Psoas muscle (tissue), 8 donors: ENCODE data around the gene CDKAL1. TPM values are rescaled to one million over a fixed set of nuclear protein-coding genes. Genes with fewer than 3 reads are reported as not detected.

Source experiments
- ATAC-seq, 4 donors: fragments of 200-7000 bp; cut with Tn5 transposase; one replicate each; pipeline ENCODE4 v1.9.1; 2020; ENCODE audit warnings: moderate library complexity in 3 of 4, mild to moderate bottlenecking in 2 of 4
- DNase-seq, 2 donors: peaks; one replicate each; pipeline ENCODE4 v3.0.0-alpha.2; 2020
- H3K27ac ChIP-seq: fragments of 200-600 bp; one replicate; pipeline ENCODE4 v1.8.0; 2022
- H3K27me3 ChIP-seq, 3 donors: fragments of 200-600 bp in 1 of 3; one replicate each; pipeline versions ENCODE4 v1.6.1 to v1.8.0; 2013 to 2022; ENCODE audit warnings: low read length in 2 of 3, mild to moderate bottlenecking in 2 of 3, moderate library complexity in 1 of 3; ENCODE audit not compliant: insufficient read depth in 3 of 3
- H3K36me3 ChIP-seq, 2 donors: fragments of 200-600 bp in 1 of 2; one replicate each; pipeline versions ENCODE4 v1.6.1 to v1.8.0; 2013 to 2022; ENCODE audit warnings: low read depth in 1 of 2, mild to moderate bottlenecking in 1 of 2, moderate library complexity in 1 of 2; ENCODE audit not compliant: insufficient read depth in 1 of 2
- H3K4me1 ChIP-seq: fragments of 200-600 bp; one replicate; pipeline ENCODE4 v1.8.0; 2022
- H3K4me3 ChIP-seq: fragments of 200-600 bp; one replicate; pipeline ENCODE4 v1.8.0; 2022; ENCODE audit warnings: mild to moderate bottlenecking
- H3K9me3 ChIP-seq: fragments of 200-600 bp; one replicate; pipeline ENCODE4 v1.8.0; 2022
- CTCF ChIP-seq: fragments of 200-600 bp; IDR thresholded peaks from one replicate; pipeline ENCODE4 v1.8.0; 2022; ENCODE audit warnings: antibody characterized with exemption
- WGBS, 3 donors: extraction: QIAGEN DNeasy Blood & Tissue Kit; methylation state at CpG; one replicate each; pipeline versions ENCODE4 v1.1.6 to v1.1.7; 2013; 5-methylcytosine and 5-hydroxymethylcytosine counted together
- intact Hi-C, 2 donors: fragments of 100-400 bp; cut with DNase I; formaldehyde crosslinking; loops; one replicate each; pipeline versions ENCODE4 v1.11.0 to v1.14.2; 2022
- polyA plus RNA-seq, 3 donors: library from polyadenylated mRNA; stranded (reverse); fragments of 200-250 nt; gene quantifications; one replicate each; pipeline ENCODE4 v1.2.3, GENCODE V29; 2013
- total RNA-seq, 4 donors: library from RNA; stranded (reverse); fragmentation: NEBNext Ultra II Directional in 2 of 4; extraction: Animal tissue kit (Norgen Biotek cat#: 25700) in 2 of 4; gene quantifications; one replicate each; pipeline versions ENCODE4 v1.2.1 to v1.2.4, GENCODE V29; 2021 to 2023
- donor health status: healthy with polysubstance abuse.
- donor health status: DM: no; HTN: no; CAD: no; lungs with moderate emphysema.
- donor health status: Bipolar disorder and iron deficiency.
- donor health status: healthy.
- donor health status: DM: yes; HTN: yes; CAD: no.
- donor health status: DM: no; HTN: no; CAD: no.
- donor health status: DM: no; HTN: no; CAD: no.
- donor health status: DM: yes; HTN: yes; CAD: no.

Gene CDKAL1
- total and polyA plus RNA-seq, 7 donors: 4.5 to 16.1 (median 12.9) TPM

GRCh38 chr6:21083708-21084107 lies 549.5 kb downstream of the CDKAL1 start:
- Histone ChIP-seq H3K36me3 (no peaks in the 10 kb centered on the region), H3K27me3 (no peaks in the 10 kb centered on the region), H3K27ac (no peak overlapping the region), H3K4me3 (no peak overlapping the region), H3K4me1 (no peaks in the 10 kb centered on the region), H3K9me3 (no peaks in the 10 kb centered on the region)
- 86 to 99% (median 87%) methylated on average over 4 of the region's 4 CpGs for WGBS, 3 donors
- TF ChIP-seq CTCF: no peak
- ATAC-seq: no peak
- intact Hi-C loops: no loop called here
- DNase-seq: no peak

- intact Hi-C loops: no loop called here
- DNase-seq: no peak
- Histone ChIP-seq H3K27me3 (no peaks in the 10 kb centered on the region), H3K9me3 (no peaks in the 10 kb centered on the region), H3K4me3 (no peak overlapping the region), H3K4me1 (no peaks in the 10 kb centered on the region), H3K36me3 (no peaks in the 10 kb centered on the region), H3K27ac (no peak overlapping the region)
- WGBS, 3 donors: 38 to 49% (median 38%) methylated on average over 2 of the region's 2 CpGs
- ATAC-seq: no peak
- no peak for TF ChIP-seq CTCF
Observed at GRCh38 chr6:21084656-21085055, 550.4 kb downstream of the CDKAL1 start.

- Histone ChIP-seq H3K4me1 (no peaks in the 10 kb centered on the region), H3K9me3 (no peaks in the 10 kb centered on the region), H3K36me3 (no peaks in the 10 kb centered on the region), H3K27me3 (no peaks in the 10 kb centered on the region), H3K27ac (no peak overlapping the region), H3K4me3 (no peak overlapping the region)
- ATAC-seq (no peak), DNase-seq (no peak)
- 96 to 97% (median 97%) methylated on average over 3 of the region's 3 CpGs for WGBS, 3 donors
- no peak for TF ChIP-seq CTCF
- intact Hi-C loops: no loop called here
Observed at GRCh38 chr6:21085211-21085610, 551.0 kb downstream of the CDKAL1 start.

- TF ChIP-seq CTCF: no peak
- no peak for ATAC-seq
Observed at GRCh38 chr6:21085643-21086042, 551.4 kb downstream of the CDKAL1 start.

GRCh38 chr6:21087188-21087587 lies 552.9 kb downstream of the CDKAL1 start:
- intact Hi-C loops: no loop called here
- 97 to 100% (median 98%) methylated on average over 4 of the region's 4 CpGs for WGBS, 3 donors
- H3K27me3 ChIP-seq: no peaks in the 10 kb centered on the region
- H3K4me3 ChIP-seq: no peak overlapping the region
- no peaks in the 10 kb centered on the region for H3K36me3 ChIP-seq
- ATAC-seq: no peak
- DNase-seq: no peak
- H3K4me1 ChIP-seq: no peaks in the 10 kb centered on the region
- H3K27ac ChIP-seq: no peak overlapping the region
- no peaks in the 10 kb centered on the region for H3K9me3 ChIP-seq
- no peak for TF ChIP-seq CTCF

More at GRCh38 chr6:21085643-21086042, 551.4 kb downstream of the CDKAL1 start:
- Histone ChIP-seq H3K9me3 (no peaks in the 10 kb centered on the region), H3K27ac (no peak overlapping the region), H3K4me3 (no peak overlapping the region), H3K4me1 (no peaks in the 10 kb centered on the region), H3K27me3 (no peaks in the 10 kb centered on the region), H3K36me3 (no peaks in the 10 kb centered on the region)
- intact Hi-C loops: no loop called here
- WGBS, 3 donors: 93 to 97% (median 93%) methylated on average over 3 of the region's 3 CpGs
- no peak for DNase-seq
